ELF-1 (cell line): Measurements from ENCODE around the gene KAZN.
A peak's percentile ranks its signal among the peaks of the same experiment; 100 is the strongest.

Experiments used
- DNase-seq: peaks from one replicate; pipeline ENCODE4 v3.0.0-alpha.2; 2016; ENCODE audit warnings: low read depth, low spot score

KAZN gene

DNA sequence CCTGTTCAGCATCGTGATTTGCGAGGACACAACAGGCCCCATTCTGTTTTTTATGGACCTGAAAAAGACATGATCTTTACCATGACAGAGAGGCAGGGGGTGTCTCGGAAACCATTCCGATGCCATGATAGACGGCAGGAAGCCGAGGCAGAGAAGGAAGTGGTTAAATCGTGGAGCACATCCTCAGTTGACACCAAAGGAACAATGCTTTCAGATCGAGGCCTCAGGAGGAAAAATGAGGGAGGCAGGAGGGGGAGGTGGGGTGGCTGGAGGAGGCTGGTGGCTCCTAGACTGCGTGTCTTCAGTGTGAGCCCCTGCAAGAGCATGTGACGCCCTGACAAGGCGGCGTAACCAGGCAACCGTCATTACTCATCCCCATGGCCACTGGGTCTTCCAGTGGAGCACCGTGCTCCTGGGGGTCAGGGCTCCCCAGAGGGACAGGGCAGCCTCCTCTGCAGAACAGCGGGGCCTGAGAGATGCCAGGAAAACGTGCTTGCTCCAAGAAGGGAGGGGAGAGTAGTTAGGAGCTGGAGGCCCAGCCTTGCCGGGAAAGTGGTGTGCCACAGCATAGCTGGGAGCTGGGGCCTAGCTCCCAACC, 382.2 kb downstream of the KAZN start:
- DNase-seq, result no peak

DNA sequence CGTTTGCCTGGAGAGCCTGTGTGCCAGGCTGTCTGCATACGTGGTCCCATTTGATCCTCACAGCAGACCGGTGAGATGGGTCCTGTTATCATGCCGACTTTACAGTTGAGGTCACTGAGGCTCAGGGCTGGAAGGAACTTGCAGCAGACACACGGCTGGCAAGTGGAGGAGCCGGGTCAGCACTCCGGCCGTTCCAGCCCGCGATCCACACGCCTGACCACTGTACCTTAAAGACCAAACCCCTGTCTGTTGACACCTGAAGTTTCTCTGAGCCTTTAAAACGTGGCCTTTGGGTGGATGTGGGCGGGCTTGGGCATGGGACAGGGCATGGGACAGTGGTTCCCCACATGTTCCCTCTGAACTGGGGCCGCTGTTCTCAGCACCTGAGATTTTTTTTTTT, 383.5 kb downstream of the KAZN start:
- no peak for DNase-seq

- no peak for DNase-seq
These were observed 384.8 kb downstream of the KAZN start for GRCh38 chr1:14983277-14983676.

- DNase-seq, result no peak
These were observed 387.7 kb downstream of the KAZN start for GRCh38 chr1:14986168-14986567.

DNA sequence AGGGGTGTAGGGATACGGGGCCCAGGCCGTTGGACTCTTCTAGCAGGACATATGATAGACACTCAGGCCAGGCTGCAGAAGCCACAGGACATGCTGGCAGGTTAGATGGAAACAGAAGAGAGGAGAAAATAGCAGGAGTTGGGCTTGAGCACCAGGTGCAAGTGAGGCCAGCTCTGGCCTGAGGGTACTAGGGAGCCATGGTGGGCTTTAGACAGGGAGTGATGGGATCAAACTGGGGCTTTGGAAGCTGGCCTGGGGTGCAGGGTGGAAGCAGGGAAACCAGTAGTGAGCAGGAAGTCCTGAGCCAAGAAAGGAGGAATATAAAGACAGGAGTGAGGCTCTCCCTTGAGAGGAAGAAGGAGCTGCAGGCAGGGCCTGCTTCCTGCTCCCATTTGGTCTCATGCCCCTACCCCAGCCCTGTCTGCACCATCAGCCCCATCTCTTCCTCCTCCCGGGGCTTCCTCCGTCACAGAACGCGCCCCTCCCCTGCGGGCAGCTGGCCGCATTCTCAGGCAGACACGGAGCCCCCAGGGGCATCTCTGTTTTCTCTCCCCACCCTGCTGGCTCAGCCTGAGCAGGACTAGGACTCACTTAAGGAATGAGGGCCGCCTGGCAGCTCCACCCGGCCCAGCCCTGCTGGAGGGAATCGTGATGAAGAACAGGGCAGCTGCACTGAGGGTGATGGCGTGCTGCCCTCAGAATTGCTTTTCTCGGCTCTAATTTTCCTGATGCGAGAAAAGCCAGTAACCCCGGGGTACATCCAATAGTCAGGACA, 389.5 kb downstream of the KAZN start:
- peak; percentile 83 for DNase-seq

DNA sequence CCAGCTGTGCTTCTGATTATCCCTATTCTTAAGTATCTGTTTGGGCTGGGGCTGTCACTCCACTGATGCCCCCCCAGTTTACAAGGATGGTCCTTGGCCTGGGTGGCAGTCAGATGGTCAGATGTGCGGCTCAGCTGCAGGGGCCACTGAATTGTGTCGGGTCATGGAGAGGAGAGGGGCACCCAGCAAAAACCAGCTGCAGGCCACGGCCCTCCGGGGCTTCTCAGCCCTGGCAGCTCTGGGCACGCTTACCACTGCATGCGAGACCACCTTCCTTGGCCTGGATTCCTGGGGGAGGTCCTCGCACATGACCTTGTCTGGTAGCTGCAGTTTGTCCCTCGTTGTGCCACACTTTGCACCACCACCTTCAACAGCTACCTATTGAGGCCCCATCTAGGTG, 390.2 kb downstream of the KAZN start:
- no peak for DNase-seq

DNA sequence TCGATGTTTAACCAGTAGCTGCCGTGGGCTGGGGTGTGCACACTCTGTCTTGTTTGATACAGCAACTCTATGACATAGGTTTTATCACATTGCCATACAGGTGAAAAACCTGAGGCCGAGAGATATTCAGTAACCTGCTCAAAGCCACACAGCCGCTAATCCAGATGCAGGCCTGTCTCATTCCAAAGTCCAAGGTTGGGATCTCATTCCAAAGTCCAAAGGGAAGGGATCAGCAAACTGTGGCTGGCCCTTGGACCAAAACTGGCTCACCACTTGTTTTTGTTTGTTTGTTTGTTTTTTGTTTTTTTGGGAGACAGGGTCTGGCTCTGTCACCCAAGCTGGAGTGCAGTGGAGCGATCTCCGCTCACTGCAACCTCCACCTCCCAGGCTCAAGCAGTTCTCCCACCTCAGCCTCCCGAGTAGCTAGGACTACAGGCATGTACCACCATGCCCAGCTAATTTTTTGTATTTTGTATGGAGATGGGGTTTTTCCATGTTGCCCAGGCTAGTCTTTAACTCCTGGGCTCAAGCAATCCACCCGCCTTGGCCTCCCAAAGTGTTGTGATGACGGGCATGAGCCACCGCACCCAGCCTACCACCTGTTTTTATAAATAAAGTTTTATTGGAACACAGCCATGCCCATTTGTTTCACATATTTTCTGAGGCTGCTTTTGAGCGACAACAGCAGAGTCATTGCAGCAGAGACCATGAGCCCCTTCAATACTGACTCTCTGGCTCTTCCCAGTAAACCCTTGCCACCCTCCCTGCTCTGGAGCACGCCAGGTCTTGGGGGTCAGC, 391.6 kb downstream of the KAZN start:
- DNase-seq, result no peak

DNA sequence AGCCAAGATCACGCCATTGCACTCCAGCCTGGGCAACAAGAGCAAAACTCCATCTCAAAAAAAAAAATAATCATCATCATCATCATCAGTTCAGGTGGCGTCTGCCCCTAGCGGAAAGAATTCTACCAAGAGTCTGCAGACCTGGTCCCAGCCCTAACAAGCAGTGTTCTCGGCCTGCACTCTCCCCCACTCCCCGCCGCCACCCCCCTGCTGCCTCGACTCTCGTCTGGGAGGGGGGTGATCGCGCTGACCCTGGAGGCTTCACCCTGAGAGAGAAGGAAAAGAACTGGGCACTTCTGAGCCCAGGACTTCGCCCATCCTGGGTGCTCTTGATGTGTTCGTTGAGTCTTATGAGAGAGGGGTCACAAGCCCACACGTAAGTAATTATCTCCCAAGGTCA, 394.9 kb downstream of the KAZN start:
- no peak for DNase-seq

DNA sequence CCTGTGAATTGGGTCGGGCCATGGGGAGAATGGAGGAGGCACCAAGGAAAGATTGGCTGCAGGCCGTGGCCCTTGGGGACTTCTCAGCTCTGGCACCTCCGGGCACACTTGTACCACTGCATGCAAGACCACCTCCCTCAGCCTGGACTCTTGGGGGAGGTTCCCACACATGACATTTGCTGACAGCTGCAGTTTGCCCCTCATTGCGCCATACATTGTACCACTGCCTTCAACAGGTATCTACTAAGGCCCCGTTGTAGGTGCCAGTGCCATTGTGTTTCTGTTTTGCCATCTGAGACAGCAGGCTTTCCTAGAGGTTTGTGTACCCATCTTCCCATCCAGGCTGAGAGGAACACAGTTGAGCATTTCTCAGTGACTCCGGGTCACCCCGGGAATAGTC, 395.7 kb downstream of the KAZN start:
- no peak for DNase-seq

DNA sequence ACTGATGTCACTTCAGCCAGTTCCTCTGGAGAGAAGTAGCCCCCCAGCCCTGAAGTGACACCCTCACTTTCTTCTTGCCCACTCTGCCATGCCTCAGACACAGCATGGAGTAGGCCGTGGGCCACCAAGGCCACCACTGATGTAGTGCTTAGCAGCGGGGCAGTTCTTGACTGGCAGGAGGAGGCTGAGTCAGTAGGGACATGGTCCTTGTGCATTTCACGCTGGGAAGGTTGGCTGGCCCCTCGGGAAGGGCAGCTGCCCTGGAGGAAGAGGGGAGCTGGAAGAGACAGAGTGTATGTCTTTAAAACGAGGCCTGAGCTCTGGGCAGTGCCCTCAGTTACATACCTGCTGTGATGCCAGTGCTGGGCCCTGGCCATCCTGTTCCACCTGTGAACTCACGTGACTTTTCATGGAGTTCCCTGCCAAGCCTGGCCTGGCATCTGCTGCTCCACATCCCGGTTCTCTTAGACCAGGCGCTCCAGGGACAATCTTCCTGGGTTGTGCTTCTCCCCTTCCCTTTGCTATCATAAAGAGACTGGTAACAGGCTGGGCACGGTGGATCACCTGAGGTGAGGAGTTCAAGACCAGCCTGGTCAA, 396.5 kb downstream of the KAZN start:
- DNase-seq, result no peak

GRCh38 chr1:14996133-14997050, 397.9 kb downstream of the KAZN start:
- peak; percentile 74 for DNase-seq

DNA sequence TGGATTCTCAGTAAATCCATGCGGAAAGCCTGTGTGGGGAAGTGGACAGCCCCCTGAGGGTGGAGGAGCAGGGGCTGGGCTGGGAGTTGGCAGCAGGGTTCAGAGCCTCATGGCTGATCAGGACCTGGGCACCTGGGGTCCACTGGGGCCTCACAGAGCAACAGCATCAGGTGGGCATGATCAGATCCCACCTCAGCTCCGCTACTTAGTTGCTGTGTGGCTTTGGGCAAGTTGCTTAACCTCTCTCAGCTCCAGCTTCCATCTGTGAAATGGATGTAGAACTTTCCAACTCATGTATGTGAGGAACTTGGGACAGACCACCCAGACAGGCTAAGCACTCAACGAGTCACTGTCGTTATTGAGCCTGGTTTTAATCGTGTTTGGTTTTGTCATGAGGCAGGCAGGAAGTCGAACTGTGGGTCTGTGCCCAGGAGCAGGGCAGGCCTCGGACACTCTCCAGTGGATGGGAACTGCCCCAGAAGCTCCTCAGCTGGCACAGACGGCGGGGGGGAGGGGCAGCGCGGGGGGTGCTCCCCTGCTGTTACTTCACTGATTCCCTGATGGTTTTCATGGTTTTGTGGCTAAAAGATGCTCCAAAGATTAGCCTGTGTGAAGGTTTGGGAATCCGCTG, 399.3 kb downstream of the KAZN start:
- no peak for DNase-seq

DNA sequence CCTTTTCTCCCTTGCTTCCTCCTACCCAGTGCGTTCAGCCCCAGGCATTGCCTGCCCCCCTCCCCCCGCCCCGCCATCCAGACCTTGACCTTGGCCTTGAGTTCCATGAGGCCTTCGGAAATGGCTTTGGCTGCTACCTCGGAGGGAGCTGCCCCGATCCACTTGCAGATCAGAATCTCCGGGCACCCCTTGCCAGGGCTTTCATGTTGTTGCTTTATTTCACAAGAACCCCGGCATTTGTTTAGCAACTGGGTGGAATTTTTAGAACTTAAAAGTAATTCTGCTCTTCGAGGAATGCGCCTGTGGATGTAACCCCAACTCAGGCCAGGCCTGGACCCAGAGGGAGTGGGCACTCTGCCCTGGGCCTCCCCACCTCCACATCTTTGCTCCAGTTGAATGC, 401.0 kb downstream of the KAZN start:
- no peak for DNase-seq

DNA sequence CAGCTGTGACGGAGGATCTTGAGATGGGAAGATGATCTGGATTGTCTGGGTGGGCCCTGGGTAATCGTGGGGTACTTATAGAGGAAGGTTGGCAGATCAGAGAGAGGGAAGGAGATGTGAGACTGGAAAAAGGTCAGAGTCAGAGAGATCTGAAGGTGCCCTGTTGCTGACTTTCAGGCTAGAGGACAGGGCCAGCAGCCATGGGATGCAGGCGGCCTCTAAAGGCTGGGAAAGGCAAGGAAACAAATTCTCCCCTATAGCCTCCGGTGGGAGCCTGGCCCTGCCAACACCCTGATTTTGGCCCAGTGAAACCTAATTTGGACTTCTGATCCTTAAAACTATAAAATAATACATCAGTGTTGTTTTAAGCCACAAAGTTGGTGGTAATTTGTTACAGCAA, 401.5 kb downstream of the KAZN start:
- DNase-seq, result no peak

- DNase-seq, result no peak
These were observed 402.2 kb downstream of the KAZN start for GRCh38 chr1:15000671-15001070.

DNA sequence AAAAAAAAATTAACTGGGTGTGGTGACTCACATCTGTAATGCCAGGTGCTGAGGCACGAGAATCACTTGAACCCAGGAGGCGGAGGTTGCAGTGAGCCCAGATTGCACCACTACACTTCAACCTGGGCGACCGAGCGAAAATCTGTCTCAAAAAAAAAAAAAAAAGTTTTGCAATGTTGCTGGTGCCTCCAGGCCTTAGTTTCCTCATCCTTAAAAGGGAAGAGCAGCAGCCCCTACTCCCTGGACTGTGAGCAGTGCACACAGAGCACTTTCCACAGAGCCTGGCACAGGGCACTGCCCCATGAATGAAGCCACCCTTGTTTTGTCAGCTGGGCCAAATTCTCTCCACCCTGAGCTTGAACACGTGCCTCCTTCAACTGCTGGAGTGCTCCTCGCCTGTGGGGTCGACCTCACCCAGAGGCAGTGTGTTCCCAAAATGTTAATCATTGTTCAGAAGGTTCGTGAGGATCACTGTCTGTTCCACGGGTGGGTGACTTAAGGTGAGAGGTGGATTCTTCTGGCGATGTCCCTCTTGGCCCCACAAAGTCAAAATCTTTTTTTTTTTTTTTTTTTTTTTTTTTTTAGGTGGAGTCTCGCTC, 402.9 kb downstream of the KAZN start:
- no peak for DNase-seq

GRCh38 chr1:15002325-15002724, 403.8 kb downstream of the KAZN start:
- DNase-seq, result no peak

DNA sequence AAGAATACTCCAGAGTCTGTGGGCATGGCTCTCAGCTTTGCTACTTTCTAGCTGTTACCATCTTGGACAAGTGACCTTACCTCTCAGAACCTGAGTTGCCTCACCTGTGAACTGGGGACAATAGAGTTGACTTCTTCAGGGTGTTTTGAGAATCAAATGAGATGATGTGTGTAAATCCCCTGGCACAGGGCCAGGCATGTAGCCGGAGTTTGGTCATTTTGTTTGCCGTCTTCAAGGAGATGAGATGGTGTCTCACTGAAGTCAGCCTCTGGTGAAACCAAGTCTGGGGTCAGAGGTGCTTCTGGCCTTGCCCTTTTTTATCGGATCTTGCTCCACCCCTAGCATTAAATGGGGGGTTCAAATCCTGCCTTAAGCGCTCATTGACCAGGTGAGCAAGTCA, 405.9 kb downstream of the KAZN start:
- DNase-seq, result no peak

DNA sequence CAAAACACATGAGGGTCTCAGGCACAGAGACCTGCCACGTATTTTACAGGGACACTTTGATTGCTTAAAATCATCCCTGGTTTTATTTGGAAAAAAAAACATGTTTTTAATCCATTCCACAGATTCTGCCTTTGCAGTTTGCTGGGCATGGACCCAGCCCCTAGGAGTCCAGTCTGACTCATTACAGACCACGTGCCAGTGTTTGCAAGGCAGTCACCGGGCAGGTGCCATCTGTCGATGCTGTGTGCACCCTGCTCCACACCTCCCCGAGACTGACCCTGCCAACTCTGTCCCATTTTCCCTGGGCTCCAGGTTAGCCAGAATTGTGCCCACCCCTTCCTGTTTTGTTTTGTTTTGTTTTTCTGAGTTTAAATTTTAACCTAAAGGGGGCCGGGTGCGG, 406.6 kb downstream of the KAZN start:
- DNase-seq, result no peak

DNA sequence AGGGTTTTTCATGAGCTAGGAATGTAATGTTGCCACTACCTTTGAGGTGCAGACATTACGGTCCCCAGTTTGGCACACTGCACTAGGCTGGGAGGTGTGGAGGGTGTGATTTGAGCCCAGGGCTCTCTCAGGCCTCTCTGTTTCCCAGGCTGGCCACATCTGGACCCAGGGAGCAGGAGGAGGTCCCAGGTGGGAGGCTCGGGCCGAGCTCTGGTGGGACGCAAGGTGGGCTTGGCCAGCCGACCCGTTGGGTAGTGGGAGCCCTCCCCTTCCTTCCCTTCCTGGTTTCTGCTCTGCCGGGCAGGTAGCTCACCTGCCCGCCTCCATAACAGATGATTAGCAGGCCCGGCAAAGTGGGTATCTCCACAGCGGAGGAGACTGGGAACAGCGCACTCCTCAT, 408.9 kb downstream of the KAZN start:
- no peak for DNase-seq
